Fibroblast of the aortic adventitia (primary cell): ENCODE data around the gene FILIP1. TPM values are rescaled to one million over a fixed set of nuclear protein-coding genes. Genes with fewer than 3 reads are reported as not detected.

Experiments used
- DNase-seq: peaks from one replicate; pipeline ENCODE4 v3.0.0-alpha.2; 2010; ENCODE audit warnings: low read depth
- H3K4me3 ChIP-seq: 2 replicates; pipeline ENCODE4 v1.5.1; 2011; ENCODE audit warnings: low read depth, mild to moderate bottlenecking, control low read depth, low read length, moderate library complexity
- total RNA-seq: library from RNA; depleted of rRNA; stranded (reverse); fragments of >200 nt; gene quantifications from 2 replicates; pipeline ENCODE4 v1.2.3, GENCODE V29; 2012; ENCODE audit warnings: low replicate concordance
- TF ChIP-seq, protein P1 (sequence below): IDR thresholded peaks from 2 replicates; pipeline ENCODE4 v1.5.1; 2011; ENCODE audit warnings: mild to moderate bottlenecking, low read length, control low read depth, inconsistent platforms; ENCODE audit not compliant: insufficient read depth

The FILIP1 gene
- total RNA-seq, 1 donor, result 0.45 TPM

DNA sequence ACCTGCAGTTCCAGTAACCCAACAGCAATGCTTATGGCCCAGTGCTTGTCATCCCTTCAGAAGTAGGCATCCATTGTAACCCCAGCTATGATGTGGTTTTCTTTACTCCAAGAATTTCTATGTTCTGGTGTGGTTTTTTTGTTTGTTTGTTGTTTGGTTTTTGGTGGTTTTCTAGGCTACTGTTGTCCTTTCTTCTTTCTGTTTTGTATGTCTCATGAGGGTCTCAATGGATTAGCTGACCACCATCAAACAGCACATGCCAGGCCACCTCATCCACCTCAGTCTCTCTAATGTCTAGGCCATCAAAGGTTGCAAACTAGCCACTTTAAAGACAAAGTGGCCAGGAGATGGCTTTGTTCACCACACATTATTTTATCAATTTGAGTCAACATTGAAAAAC lies 149.6 kb downstream of the FILIP1 start:
- no peak overlapping the region for H3K4me3 ChIP-seq
- no peak for DNase-seq

DNA sequence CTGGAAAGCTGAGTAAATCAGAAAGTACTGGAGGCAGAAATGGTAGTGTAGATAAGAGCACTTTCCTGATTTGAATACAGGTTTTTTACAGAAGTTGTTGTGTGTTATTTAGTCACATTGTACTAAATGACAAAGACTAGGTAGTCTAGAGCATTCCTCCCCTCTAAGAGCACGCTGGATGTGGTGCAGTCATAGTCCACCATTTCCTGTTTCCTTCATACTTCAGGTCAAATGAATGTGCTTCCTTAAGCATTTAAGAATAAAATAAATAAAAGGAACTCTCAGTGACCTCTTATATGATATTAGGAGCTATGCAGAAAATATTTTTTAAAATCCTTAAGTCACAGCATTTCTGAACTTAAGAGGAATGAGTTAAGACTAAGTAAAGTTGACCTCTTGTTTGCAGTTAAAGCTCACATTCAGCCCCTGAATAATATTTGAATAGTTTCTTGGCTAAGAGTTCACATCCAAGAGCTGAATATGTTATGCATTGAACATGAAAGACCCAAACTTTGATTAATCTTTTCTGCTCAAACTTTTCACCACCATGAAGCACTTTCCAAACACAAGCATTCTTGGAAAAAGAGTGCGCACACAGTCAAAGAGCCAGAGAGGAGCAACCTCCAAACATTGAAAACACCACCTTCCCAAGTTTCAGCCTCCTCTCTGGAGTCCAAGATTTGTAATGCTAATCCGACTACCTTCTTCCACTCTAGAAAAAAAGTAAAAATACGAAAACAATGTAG lies 155.6 kb downstream of the FILIP1 start:
- no peak for DNase-seq
- no peak overlapping the region for H3K4me3 ChIP-seq
- TF ChIP-seq, protein P1, sequence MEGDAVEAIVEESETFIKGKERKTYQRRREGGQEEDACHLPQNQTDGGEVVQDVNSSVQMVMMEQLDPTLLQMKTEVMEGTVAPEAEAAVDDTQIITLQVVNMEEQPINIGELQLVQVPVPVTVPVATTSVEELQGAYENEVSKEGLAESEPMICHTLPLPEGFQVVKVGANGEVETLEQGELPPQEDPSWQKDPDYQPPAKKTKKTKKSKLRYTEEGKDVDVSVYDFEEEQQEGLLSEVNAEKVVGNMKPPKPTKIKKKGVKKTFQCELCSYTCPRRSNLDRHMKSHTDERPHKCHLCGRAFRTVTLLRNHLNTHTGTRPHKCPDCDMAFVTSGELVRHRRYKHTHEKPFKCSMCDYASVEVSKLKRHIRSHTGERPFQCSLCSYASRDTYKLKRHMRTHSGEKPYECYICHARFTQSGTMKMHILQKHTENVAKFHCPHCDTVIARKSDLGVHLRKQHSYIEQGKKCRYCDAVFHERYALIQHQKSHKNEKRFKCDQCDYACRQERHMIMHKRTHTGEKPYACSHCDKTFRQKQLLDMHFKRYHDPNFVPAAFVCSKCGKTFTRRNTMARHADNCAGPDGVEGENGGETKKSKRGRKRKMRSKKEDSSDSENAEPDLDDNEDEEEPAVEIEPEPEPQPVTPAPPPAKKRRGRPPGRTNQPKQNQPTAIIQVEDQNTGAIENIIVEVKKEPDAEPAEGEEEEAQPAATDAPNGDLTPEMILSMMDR, result no peak

More for the DNA sequence above, 149.6 kb downstream of the FILIP1 start:
- TF ChIP-seq, protein P1, result no peak

DNA sequence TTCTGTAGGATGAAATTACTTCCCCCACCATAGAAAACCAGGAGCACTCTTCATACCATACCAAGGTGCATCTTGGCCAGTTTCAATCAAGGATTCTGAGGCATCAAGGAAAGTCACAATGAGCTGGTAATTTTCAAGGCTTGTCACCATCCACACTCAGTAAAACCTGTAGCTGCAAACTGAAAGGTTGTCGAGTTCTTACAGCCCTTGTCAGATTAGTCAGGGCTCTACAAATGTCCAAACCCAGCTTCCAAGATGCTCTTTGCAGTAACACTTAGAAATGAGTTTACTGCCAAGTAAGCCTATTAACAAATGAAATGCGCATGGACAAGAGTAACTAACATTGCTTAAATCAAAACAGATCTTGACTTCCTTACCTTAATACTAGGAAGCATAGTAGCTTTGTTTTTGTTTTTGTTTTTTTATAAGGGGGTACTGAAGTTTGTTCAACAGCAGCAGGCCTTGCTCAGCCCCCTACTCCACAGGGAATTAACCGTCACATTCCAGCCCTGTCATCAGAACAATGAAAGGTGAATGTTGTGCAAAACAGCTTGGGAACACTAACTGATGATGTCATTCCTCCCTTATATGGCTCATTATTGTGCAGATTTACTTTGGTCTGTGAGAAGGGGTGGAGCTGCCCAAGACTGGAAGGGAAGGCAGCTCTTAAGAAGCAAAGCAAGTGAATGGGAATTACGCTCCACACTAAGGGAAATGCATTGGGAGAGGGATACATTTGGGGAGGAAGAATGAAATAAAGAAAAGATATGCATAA lies 159.1 kb downstream of the FILIP1 start:
- TF ChIP-seq, protein P1, result no peak
- DNase-seq, result peak; percentile 79
- H3K4me3 ChIP-seq, result no peak overlapping the region

DNA sequence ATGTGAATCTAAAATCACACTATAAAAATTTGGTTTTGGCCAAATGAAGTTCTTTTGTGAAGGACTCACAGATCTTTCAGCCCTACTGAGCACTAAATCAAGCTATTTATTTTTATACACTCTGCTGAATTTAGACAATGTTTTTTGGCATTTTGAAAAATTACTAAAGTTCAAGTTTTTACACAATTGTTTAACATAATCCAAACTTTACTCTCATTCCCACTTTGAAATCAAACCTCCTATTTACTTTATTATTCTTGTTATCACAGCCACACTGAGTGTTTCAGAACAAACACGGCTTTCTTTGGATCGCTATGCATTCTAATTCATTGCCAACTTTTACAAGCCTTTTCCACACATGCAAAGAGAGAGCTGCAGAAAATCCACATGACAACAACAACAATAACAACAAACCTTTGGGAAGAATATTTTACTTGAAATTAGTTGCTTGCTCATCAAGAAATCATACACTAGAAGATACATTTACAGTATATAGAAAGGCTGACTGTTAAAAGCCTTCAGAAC lies 159.9 kb downstream of the FILIP1 start:
- no peak overlapping the region for H3K4me3 ChIP-seq
- no peak for DNase-seq
- TF ChIP-seq, protein P1, result no peak

DNA sequence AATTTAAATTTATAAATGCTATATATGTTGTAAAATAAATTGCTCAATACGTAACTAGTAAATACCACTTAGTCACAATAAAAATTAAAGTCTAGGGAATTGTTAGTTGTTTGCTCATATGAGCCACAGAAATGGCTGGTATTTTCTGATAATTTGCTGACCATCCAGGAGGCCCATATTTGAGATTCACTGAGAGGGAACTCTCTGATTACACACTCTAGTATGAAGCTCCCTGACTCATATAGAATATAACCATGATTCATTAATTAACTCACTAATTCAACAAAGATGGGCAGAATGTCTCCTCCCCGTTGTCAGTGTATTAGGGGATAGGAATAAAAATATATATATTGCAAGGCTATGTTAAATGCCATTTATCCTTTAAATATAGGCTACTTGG lies 162.4 kb downstream of the FILIP1 start:
- no peak overlapping the region for H3K4me3 ChIP-seq
- TF ChIP-seq, protein P1, result no peak
- DNase-seq, result no peak

DNA sequence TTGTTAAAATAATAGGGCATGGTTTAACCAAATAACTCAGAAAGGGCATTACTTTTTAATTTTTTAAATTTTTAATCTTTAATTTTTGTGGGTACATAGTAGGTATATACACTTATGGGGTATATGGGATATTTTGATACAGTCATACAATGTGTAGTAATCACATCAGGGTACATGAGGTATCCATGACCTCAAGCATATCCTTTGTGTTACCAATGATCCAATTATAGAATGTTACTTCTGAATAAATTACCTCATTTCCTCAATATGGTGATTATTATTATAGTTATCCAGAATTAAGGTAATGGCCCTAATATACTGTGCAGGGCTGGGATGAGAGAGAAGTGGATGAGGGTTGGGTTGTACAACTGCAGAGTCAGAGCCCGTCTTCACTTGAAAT lies 163.9 kb downstream of the FILIP1 start:
- DNase-seq, result no peak
- H3K4me3 ChIP-seq, result no peak overlapping the region
- TF ChIP-seq, protein P1, result no peak
